SK-N-DZ (cell line): ENCODE data around the gene ARID4B.
"Not testable (repeated sequence)": the region's sequence is repeated elsewhere in the genome, so short reads cannot be mapped to it uniquely, and the experiment has no call there.

Experiments
- DNase-seq: peaks from one replicate; pipeline ENCODE4 v3.0.0-alpha.2; 2015; ENCODE audit warnings: low spot score

Gene ARID4B

GRCh38 chr1:235297579-235297978, 30.4 kb downstream of the ARID4B start:
- no peak for DNase-seq

- no peak for DNase-seq
Measured at GRCh38 chr1:235296729-235297128, 31.2 kb downstream of the ARID4B start.

GRCh38 chr1:235295902-235296350, 32.1 kb downstream of the ARID4B start:
- no peak for DNase-seq

GRCh38 chr1:235293322-235293942, 34.5 kb downstream of the ARID4B start:
- DNase-seq: no peak

- no peak for DNase-seq
Measured at GRCh38 chr1:235292790-235293189, 35.2 kb downstream of the ARID4B start.

- DNase-seq: no peak
Measured at GRCh38 chr1:235291599-235292091, 36.3 kb downstream of the ARID4B start.

- DNase-seq: no peak
Measured at GRCh38 chr1:235290740-235291502, 37.1 kb downstream of the ARID4B start.

- DNase-seq: no peak
Measured at GRCh38 chr1:235289859-235290739, 37.9 kb downstream of the ARID4B start.

GRCh38 chr1:235287208-235287882, 40.6 kb downstream of the ARID4B start:
- DNase-seq: no peak

GRCh38 chr1:235286667-235287066, 41.3 kb downstream of the ARID4B start:
- no peak for DNase-seq

- DNase-seq: no peak
Measured at GRCh38 chr1:235284231-235284769, 43.7 kb downstream of the ARID4B start.

GRCh38 chr1:235283636-235284035, 44.3 kb downstream of the ARID4B start:
- DNase-seq: not testable (repeated sequence)

- no peak for DNase-seq
Measured at GRCh38 chr1:235280467-235280866, 47.5 kb downstream of the ARID4B start.

GRCh38 chr1:235279694-235280093, 48.3 kb downstream of the ARID4B start:
- DNase-seq: no peak

- no peak for DNase-seq
Measured at GRCh38 chr1:235278915-235279292, 49.1 kb downstream of the ARID4B start.

GRCh38 chr1:235278233-235278914, 49.6 kb downstream of the ARID4B start:
- DNase-seq: no peak

GRCh38 chr1:235277709-235278108, 50.3 kb downstream of the ARID4B start:
- no peak for DNase-seq

GRCh38 chr1:235275836-235276235, 52.1 kb downstream of the ARID4B start:
- no peak for DNase-seq

GRCh38 chr1:235275223-235275622, 52.8 kb downstream of the ARID4B start:
- DNase-seq: no peak

- DNase-seq: no peak
Measured at GRCh38 chr1:235272851-235273250, 55.1 kb downstream of the ARID4B start.

- no peak for DNase-seq
Measured at GRCh38 chr1:235270625-235271024, 57.4 kb downstream of the ARID4B start.
